Gastroesophageal sphincter (tissue), 3 donors: Measurements from ENCODE around the gene PCNT.

Experiments used
- CTCF ChIP-seq, 4 experiments: fragments of 200-600 bp in 2 of 4; fragments of 450-650 bp in 2 of 4; sonication (generic) in 1 of 4; IDR thresholded peaks; one replicate each; pipeline ENCODE4 v1.5.1; 2017 to 2019; ENCODE audit warnings: antibody characterized with exemption in 4 of 4, mild to moderate bottlenecking in 2 of 4, moderate library complexity in 2 of 4
- EP300 ChIP-seq: sonication (generic); formaldehyde crosslinking; IDR thresholded peaks from one replicate; pipeline ENCODE4 v1.6.1; 2017; ENCODE audit warnings: antibody characterized with exemption, mild to moderate bottlenecking
- POLR2A ChIP-seq, 2 donors: fragments of 450-650 bp; IDR thresholded peaks; one replicate each; pipeline ENCODE4 v1.6.1; 2017; ENCODE audit warnings: antibody characterized with exemption in 2 of 2, mild to moderate bottlenecking in 2 of 2, moderate library complexity in 1 of 2

DNA sequence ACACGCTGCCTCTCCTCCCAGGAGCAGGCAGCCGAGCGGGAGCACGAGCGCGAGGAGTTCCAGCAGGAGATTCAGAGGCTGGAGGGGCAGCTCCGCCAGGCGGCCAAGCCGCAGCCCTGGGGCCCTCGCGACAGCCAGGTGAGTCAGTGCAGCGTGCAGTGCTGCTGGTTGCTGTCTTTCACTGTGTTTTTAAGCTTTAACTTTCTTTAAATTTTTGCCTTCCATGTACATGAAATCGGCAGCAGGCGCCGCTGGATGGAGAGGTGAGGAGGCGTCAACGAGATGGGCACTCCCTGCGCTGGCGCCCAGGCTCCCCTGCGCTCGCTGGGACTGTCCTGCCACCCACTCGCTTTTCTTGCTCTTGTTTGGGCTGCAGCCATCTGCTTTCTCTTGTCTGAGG lies 74.0 kb downstream of the PCNT start:
- no peak for TF ChIP-seq CTCF (IDR thresholded peaks at IDR 0.05)
- TF ChIP-seq POLR2A (IDR thresholded peaks at IDR 0.05) = no peak
- TF ChIP-seq EP300 = no peak
